GM12891 (cell line): ENCODE measurements around the gene RNF14.

Source experiments
- DNase-seq: peaks from one replicate; pipeline ENCODE4 v3.0.0; 2011; ENCODE audit warnings: low spot score; ENCODE audit not compliant: insufficient read length
- FAIRE-seq: peaks from 2 replicates; lab custom pipeline; 2011; peaks lifted over from hg19 to GRCh38; lab: Jason Lieb, UNC
- PAX5 ChIP-seq: IDR thresholded peaks from 2 replicates; pipeline ENCODE4 v1.6.1; 2011; ENCODE audit warnings: low read length, moderate library complexity, mild to moderate bottlenecking; ENCODE audit not compliant: insufficient read depth, severe bottlenecking
- POLR2A ChIP-seq: IDR thresholded peaks from 2 replicates; pipeline ENCODE4 v1.6.1; 2011; ENCODE audit warnings: low read depth, low read length, control low read depth
- POLR2AphosphoS5 ChIP-seq: IDR thresholded peaks from 2 replicates; pipeline ENCODE4 v1.6.1; 2011; ENCODE audit warnings: low read depth, low read length, control low read depth
- POU2F2 ChIP-seq: IDR thresholded peaks from 2 replicates; pipeline ENCODE4 v1.6.1; 2011; ENCODE audit warnings: low read depth, mild to moderate bottlenecking, control low read depth, low read length, moderate library complexity
- SPI1 ChIP-seq: IDR thresholded peaks from 2 replicates; pipeline ENCODE4 v1.6.1; 2011; ENCODE audit warnings: low read depth, low read length, control low read depth
- TAF1 ChIP-seq: IDR thresholded peaks from 2 replicates; pipeline ENCODE4 v1.6.1; 2011; ENCODE audit warnings: low read depth, low read length, control low read depth

RNF14 gene

DNA sequence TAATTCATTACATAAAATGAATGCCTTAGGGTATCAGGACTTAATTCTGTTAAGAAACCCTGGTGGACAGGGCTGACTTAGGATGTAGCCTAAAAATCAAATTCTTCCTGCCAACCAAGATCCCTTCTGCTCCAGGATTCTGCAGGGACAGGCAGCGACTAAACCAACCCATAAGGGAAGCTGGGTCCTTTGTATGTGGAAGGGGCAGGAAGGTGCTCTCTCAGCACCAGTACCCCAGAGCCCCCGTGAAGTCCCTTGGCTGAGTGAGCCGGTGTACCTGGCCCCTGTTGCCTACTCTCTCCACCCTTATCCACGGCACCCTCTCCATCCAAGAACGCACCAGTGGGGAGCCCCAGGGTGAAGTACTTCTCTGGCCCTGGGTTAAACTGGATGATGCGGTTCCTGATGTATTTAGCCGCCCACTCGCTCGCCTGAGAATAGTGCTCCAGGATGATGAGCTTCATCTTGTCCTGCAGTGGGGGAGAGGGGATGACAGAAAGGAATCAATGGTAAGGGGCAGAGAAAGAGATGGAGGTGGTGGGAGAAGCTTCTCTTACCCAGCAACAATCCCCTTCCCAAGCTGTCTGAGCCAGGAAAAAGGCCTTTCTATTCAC lies 42.8 kb downstream of the RNF14 start:
- FAIRE-seq = no peak
- DNase-seq = no peak
- TF ChIP-seq TAF1 (no peak), POLR2A (no peak), POU2F2 (no peak), POLR2AphosphoS5 (no peak), SPI1 (no peak), PAX5 (no peak)

DNA sequence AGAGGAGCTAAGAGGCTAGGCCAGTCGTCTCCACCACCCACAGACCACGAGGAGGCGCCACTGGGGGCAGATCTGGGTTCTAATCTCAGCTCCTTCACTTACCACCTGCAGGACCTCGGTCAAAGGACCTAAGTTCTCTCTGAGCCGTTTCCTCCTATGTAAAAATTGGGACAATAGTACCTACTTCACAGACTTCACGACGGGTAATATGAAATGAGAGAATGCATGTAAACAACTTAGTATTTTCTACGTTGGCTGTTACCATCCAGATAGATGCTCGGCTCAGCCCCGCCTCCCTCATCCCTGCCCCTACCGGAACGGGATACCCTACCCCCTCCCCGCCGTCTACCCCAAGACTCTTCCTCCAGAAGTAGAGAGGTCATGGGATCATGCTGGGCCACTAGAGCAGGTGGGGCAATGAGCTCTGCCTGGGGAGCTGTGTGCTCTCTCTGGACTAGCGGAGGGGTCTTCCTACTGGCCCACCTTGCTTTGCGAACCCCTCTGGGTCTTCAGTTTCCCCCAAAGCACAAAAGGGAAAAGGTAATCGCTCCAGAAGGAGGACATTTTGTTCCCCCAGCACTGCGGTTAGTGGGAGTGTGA lies 43.4 kb downstream of the RNF14 start:
- DNase-seq = no peak
- no peak for TF ChIP-seq POLR2AphosphoS5
- no peak for TF ChIP-seq PAX5
- no peak for TF ChIP-seq POU2F2
- no peak for TF ChIP-seq TAF1
- TF ChIP-seq SPI1 = no peak
- no peak for TF ChIP-seq POLR2A
- no peak for FAIRE-seq

DNA sequence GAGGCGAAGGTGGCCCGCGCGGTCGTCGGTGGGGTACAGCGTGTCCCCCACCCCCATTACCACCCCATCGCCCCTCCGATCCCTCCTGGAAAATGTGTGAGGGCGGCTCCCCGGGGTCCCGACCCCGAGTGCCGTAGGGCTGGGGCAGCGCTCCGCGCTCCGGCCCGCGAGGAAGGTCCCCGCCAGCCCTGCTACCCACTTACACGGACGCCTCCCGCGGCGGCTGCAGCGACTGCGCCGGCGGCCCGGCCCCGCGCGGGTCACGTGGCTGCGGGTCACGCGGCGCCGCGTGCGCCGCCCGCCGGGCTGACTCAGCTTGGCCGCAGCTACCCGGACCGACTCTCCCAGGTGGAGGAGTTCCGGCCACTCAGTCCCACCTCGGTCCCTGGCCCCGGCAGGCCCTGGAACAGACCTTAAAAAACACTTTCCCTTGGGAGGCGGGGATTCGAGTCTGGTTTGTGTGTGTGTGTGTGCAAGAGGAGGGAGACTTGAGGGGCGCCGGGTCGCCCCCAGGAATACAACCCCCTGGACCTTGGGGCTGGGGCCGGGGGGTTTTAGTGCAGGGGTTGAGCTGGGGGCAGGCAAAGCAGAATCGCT lies 44.0 kb downstream of the RNF14 start, which contains the start of gene GNPDA1:
TSS of gene GNPDA1 (minus strand) at position 236 of the 597 bp plus-strand sequence. CDS start 992 bp downstream, outside the sequence.
- DNase-seq = peak; percentile 70
- TF ChIP-seq POLR2A = peak; percentile 24; the same call in 1 of the 2 replicates
- no peak for TF ChIP-seq POU2F2
- no peak for TF ChIP-seq POLR2AphosphoS5
- FAIRE-seq = peak; percentile 85

DNA sequence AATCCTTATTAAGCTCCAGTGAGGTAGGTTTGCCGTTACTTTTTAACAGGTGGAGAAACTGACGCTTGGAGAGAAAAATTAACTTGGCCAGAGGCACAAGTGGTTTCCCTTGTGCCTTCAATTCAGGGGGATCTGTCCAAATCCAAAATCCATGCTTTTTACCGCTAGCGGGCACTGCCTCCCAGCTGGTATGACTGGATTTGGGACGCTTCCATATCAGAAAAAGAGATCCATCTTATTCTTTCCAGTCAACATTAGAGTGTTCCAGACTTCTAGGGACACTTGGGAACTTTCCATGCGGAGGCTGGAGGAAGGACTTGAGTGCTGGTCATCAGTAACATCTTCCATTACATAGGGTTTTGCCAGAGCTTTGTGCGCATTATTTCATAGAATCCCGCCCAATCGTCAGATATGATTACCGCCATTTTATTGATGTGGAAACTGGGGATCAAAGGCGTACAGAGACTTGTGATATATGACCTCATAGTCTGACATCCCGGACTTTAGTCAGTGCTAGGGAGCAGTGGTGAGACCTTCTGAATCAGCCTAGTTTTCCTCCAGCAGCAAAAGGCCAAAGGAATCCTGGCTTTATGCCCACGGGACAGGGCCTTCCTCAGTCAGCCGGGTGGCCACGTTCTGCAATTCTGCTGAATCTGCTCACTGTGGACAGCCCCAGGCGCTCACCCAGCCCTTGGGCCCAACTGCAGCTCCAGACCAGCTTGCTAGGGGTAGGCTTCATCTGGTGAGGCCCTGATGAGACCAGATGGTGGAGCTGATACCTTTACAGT lies 45.0 kb downstream of the RNF14 start:
- DNase-seq (no peak), FAIRE-seq (no peak)
- TF ChIP-seq POLR2A (no peak), PAX5 (no peak), SPI1 (no peak), POU2F2 (no peak), TAF1 (no peak), POLR2AphosphoS5 (no peak)

DNA sequence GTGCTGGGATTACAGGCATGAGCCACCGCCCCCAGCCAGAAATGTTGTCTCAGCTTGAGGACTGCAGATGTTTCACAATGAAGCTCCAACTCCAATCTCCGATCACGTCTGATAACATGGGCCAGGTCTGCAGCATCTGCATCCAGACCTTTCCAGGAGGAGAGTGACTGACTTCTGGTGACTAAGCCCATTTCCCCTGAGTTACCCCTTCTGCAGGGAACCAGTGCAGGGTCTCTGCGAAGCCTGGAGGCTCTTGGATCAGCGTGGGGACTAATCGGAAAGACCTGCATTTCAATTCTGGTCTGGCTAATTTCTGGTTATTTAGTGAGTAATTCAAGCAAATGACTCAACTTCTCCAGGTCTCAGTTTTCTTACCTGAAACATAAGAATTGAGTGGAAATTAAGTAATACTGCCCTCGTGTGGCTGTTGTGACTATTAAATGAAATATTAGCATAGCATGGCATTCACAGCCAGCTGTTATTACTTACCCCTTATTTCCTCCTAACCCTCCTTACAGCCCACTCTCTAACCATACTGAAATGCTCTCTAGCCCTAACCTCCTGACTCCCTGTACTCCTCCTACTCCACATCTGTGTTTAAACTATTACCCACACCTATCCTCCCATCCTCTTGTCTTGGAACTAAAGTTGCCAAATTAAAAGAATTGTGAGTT lies 46.1 kb downstream of the RNF14 start:
- DNase-seq (no peak), FAIRE-seq (peak; percentile 81)
- no peak for TF ChIP-seq SPI1
- no peak for TF ChIP-seq POU2F2
- TF ChIP-seq POLR2AphosphoS5 = no peak
- no peak for TF ChIP-seq POLR2A
- no peak for TF ChIP-seq PAX5
- no peak for TF ChIP-seq TAF1

DNA sequence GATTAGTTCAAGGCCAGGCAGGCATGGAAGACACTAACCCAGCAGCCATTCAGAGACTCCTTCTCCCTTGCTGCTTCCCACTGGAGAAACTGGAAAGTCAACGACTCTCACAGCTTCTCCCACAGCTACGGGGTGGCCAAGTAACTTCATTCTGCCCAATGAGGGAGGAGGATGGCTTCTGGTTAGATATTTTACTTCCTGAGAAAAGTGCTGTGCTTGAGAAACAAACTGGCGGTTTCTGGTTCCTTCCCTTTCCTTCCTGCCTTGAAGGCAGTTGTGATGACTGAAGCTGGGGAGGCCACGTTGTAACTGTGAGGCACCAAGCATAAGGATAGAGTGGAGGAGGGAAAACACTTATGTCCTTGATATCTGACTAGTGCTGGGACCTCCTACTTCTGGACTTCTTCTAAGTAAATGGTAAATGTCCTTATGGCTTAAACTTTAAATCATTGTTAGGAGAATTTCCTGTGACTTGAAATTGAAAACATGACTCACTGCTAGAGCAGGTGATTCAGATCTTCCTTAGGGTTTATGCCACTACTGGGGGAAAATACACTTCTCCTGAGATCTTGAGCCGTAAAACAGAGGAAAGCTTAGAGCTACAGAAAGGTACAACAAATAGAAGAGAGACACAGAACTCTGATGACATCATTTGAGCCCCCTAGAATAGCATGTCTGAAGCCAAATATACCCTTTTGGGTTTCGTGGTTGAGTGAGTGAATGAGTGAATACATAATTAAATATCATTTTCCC lies 47.1 kb downstream of the RNF14 start:
- FAIRE-seq = peak; percentile 43
- no peak for TF ChIP-seq PAX5
- TF ChIP-seq POLR2A = no peak
- TF ChIP-seq POU2F2 = no peak
- no peak for TF ChIP-seq POLR2AphosphoS5
- no peak for TF ChIP-seq TAF1
- TF ChIP-seq SPI1 = no peak
- no peak for DNase-seq

DNA sequence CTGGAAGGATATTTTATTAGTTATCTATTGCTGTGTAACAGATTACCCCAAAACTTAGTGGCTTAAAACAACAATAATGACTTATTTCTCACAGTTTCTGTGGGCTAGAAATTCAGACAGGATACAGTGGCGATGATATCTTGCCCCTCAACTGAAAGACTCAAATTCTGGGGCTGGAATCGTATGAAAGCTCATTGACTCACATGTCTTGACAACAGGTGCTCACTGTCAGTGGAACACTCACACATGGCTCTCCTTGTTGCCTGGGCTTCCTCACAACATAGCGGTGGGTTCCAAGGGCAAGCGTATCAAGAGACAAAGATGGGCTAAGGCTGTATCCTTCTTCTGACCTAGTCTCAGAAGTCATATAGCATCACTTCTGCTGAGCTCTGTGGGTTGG lies 47.7 kb downstream of the RNF14 start:
- no peak for TF ChIP-seq SPI1
- no peak for DNase-seq
- FAIRE-seq = no peak

DNA sequence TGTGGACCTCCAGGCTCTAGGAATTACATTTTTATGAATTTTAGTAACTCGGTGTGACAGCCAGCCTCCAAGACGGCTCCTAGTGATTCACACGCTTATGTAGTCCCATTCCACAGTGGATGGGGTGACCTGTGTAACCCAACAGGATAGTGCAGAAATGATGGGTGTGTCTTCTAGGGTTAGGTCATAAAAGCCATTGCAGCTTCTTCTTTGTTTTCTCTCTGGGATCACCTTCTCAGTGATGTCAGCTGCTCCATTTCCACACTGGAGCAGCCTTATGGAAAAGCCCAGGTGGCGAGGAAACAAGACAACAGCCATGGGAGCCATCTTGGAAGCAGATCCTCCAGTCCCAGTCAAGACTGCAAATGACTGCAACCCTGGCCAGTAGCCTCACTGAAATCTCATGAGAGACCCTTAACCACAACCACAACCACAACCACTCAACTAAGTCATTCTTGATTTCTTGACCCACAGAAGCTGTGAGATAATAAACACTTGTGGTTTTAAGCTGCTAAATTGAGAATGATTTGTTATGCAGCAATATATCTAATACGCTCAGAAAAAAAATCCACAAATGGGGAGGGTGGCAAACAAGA lies 49.0 kb downstream of the RNF14 start:
- TF ChIP-seq POLR2AphosphoS5 (no peak; the same call in 1 of the 2 replicates), POU2F2 (peak; percentile 21; the same call in 1 of the 2 replicates), TAF1 (no peak)
- DNase-seq (no peak), FAIRE-seq (peak; percentile 5)

DNA sequence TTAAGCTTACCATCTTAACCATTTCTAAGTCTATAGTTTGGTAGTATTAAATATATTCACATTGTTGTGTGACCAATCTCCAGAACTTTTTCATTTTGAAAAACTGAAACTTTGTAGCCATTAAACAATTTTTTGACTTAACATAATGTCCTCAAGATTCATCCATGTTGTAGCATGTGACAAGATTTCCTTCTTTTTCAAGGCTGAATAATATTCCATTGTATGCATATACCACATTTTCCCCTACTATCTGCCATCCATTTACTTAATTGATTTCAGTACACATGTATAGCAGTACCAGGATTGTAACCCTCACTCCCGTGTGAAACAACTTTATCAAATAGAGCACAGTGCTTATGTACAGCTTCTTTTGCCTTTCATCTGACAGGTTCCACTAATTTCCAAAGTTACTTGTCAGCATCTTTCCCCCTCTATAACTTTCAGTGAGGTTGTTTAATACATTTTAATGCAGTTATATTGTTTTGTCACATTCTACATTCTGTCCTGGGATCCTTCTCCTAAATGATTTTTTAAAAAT lies 51.3 kb downstream of the RNF14 start:
- DNase-seq (no peak), FAIRE-seq (no peak)
- TF ChIP-seq SPI1 = no peak
- TF ChIP-seq POLR2AphosphoS5 = no peak
- no peak for TF ChIP-seq PAX5
- TF ChIP-seq TAF1 = no peak
- TF ChIP-seq POU2F2 = no peak
